ENCODE measurements around the gene ADAMTS16. TPM values are rescaled to one million over a fixed set of nuclear protein-coding genes. Genes with fewer than 3 reads are reported as not detected.

The ADAMTS16 gene
- total RNA-seq, 1 experiment from 2014 or later = 12.3 TPM

DNA sequence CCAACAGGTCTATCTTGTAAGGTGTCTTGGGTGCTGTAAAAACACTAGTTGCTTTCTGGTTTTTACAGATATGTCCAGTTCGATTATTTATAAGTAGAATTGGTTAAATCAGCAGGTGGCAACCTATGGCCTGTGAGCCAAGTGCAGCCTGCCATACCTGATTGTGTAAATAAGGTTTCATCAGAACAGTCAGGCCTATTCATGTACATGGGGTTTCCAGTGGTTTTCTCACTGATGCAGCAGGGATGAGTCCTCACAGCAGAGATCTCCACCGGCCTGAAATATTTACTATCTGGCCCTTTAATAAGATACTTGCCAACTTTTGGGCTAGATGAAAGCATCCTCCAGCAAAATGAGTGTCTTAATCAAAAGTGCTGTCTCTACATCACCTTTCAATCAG, 149.4 kb downstream of the ADAMTS16 start:
- H3K36me3 ChIP-seq (replicated peaks; ENCODE audit: control insufficient read depth, insufficient read depth, low read length) = no peaks in the 10 kb centered on the region
- no peak for DNase-seq
- H3K27me3 ChIP-seq (ENCODE audit: control insufficient read depth, insufficient read depth, low read length) = no peaks in the 10 kb centered on the region
- H3K4me3 ChIP-seq (ENCODE audit: insufficient read depth, low read depth, low read length) = no peak overlapping the region

DNA sequence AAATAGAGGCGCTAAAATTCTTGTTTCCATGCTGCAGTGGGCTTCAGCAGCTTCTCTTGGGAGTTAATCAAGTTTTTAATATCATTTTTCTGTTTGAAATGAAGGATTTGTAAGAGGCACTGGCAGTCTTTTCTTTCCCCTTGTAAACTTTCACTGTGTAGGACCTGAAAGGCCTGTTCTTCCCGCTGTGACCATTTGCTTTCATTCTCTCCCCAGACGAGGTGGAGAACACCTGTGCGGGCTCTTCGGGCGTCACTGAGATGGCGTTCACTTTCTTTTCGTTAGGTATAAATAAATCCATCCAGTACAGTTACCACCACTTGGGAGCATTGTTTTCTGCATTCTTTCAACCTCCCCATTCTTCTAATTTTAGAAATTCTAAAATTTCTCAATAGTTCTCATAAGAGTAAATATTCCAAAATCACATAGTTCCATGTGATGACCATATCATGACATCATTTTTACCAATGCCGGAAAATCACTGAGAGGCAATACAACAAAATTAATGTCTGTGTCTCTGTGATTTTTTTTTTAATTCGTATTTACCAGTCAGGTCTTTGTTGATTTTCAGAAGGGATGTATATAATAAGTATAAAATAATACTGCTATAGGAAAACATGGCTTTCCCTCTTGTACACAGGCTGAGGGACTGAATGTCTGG, 150.7 kb downstream of the ADAMTS16 start:
- H3K4me3 ChIP-seq (ENCODE audit: insufficient read depth, low read depth, low read length) = no peak overlapping the region
- H3K36me3 ChIP-seq (replicated peaks; ENCODE audit: control insufficient read depth, insufficient read depth, low read length) = no peaks in the 10 kb centered on the region
- DNase-seq = no peak
- H3K27me3 ChIP-seq (ENCODE audit: control insufficient read depth, insufficient read depth, low read length) = no peaks in the 10 kb centered on the region

DNA sequence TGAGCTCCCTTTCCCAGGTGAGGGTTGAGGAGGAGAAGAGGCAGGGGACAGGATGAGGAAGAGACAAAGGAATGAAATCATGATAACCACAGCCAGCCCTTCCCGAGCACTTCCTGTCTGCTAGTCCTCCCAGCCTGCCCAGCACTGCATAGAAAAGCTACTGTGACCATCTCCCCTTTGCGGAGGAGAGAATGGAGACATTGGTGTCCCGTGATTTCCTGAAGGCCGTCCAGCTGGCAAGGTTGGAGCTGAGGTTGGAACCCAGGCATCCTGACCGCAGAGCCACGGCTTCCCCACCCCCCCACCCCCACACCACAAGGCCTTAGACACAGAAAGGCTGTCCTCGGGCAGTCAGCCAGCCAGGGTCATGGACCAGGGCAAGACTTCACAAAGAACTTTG, 151.2 kb downstream of the ADAMTS16 start:
- no peak for DNase-seq
- no peaks in the 10 kb centered on the region for H3K36me3 ChIP-seq (replicated peaks; ENCODE audit: control insufficient read depth, insufficient read depth, low read length)
- no peaks in the 10 kb centered on the region for H3K27me3 ChIP-seq (ENCODE audit: control insufficient read depth, insufficient read depth, low read length)
- no peak overlapping the region for H3K4me3 ChIP-seq (ENCODE audit: insufficient read depth, low read depth, low read length)

DNA sequence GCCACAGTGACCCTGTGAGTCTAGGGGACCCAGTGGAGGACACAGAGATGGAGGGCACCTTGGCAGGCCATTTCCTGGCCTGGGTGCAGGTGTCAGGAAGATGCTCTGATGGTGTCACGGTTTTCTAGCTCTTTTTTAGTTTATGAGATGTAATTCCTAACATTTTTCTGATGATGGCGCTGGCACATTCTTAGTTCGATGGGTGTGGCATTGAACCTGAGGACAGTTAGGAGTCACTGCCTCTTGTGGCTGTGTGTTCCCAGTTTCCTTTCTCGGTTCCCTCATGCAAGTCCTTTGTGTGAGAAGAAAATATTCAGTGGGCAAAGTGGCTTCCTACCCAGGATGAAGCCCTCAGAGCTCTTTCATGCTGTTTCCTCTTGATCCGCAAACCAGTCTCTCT, 152.9 kb downstream of the ADAMTS16 start:
- no peaks in the 10 kb centered on the region for H3K27me3 ChIP-seq (ENCODE audit: control insufficient read depth, insufficient read depth, low read length)
- H3K36me3 ChIP-seq (replicated peaks; ENCODE audit: control insufficient read depth, insufficient read depth, low read length) = no peaks in the 10 kb centered on the region
- DNase-seq = peak; percentile 75
- H3K4me3 ChIP-seq (ENCODE audit: insufficient read depth, low read depth, low read length) = no peak overlapping the region

DNA sequence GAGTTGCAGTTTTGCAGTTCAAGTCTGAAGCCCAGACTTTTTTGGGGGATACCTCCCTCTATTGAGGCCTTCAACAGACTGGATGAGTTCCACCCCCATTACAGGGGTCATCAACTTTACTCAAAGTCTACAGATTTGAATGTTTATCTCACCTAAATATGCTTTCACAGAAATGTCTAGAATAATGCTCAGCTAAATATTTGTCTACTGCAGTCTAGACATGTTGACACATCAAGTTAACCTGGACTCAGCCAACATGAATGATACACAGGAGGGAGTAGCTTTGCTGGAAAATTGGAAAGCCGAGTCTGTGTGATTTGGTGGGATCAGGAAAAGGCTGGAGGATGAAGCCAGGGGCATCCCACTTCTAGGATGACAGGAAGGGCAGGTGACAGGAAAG, 154.3 kb downstream of the ADAMTS16 start:
- no peaks in the 10 kb centered on the region for H3K36me3 ChIP-seq (replicated peaks; ENCODE audit: control insufficient read depth, insufficient read depth, low read length)
- no peaks in the 10 kb centered on the region for H3K27me3 ChIP-seq (ENCODE audit: control insufficient read depth, insufficient read depth, low read length)
- DNase-seq = no peak
- no peak overlapping the region for H3K4me3 ChIP-seq (ENCODE audit: insufficient read depth, low read depth, low read length)

DNA sequence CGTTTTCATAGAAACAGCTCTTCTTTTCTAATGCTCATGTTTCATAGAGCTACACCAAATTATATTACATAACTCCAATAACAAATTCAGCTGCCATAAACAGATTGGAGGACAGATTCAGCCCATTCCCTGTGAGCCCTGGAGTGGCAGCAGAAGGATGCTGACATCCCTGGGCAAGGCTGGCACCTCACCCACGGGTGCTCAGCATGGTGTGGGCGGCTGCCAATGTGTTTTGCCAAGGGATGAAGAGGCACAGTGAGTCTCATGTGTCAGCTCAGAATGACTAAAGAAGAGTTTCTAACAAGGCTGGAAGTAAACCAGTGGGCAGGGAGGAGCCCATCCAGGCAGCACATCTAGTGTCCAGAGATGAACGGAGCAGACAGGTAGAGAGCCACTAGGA, 155.2 kb downstream of the ADAMTS16 start:
- Histone ChIP-seq H3K4me3 (ENCODE audit: insufficient read depth, low read depth, low read length) (no peak overlapping the region), H3K27me3 (ENCODE audit: control insufficient read depth, insufficient read depth, low read length) (no peaks in the 10 kb centered on the region), H3K36me3 (replicated peaks; ENCODE audit: control insufficient read depth, insufficient read depth, low read length) (no peaks in the 10 kb centered on the region)
- DNase-seq = no peak

DNA sequence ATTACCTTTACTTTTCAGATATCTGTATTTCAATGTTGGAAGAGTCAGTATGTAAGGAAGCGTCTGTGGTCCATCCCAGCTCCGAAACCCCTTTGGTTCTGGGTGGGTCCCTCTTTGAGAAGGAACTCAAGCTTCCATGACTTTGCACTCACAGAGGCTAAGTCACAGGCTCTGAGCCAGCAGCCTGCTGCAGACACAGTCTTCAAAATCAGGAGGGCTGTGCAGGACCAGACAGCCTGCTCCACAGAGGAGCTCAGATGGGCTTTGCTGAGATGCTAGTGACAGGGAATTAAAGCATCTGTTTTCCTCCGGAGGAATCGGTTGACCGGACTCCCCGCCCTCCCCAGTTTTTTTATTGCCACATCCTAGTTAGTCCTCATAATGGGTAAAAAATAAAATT, 155.9 kb downstream of the ADAMTS16 start:
- Histone ChIP-seq H3K36me3 (replicated peaks; ENCODE audit: control insufficient read depth, insufficient read depth, low read length) (no peaks in the 10 kb centered on the region), H3K4me3 (ENCODE audit: insufficient read depth, low read depth, low read length) (no peak overlapping the region)
- DNase-seq = no peak

DNA sequence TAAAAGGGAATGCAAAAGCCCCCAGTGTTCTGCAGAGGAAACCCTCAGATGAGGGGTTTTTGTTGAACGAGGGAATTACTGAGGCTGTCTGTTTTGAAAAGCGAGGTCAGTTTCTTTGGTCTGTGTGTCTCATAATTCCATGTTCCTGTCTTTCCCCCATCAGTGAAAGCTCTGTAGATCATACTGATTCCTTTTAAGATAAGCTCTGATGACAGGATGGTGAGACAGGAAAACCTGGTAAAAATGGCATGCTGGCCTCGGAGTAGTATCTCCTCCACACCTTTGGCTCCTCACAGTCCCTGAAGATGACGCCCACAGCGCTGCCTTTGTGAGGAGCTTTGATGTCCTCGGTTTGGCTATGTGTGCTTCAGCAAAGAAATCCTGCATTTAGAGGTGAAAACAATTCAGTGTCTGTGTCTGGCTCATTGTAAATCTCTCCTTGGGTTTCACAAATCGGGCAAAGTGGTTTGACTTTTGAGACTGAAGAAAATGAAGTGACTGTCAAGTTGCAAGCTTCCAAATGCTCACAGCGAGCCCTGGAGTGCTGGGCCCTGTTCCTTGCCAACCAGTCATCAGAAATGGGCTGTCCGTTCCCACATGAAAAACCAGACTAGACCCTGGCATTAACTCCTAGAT, 157.4 kb downstream of the ADAMTS16 start:
- DNase-seq = no peak
- Histone ChIP-seq H3K36me3 (replicated peaks; ENCODE audit: control insufficient read depth, insufficient read depth, low read length) (no peaks in the 10 kb centered on the region), H3K27me3 (ENCODE audit: control insufficient read depth, insufficient read depth, low read length) (no peaks in the 10 kb centered on the region), H3K4me3 (ENCODE audit: insufficient read depth, low read depth, low read length) (no peak overlapping the region)

More for the DNA sequence above, 155.9 kb downstream of the ADAMTS16 start:
- H3K27me3 ChIP-seq (ENCODE audit: control insufficient read depth, insufficient read depth, low read length) = no peaks in the 10 kb centered on the region

DNA sequence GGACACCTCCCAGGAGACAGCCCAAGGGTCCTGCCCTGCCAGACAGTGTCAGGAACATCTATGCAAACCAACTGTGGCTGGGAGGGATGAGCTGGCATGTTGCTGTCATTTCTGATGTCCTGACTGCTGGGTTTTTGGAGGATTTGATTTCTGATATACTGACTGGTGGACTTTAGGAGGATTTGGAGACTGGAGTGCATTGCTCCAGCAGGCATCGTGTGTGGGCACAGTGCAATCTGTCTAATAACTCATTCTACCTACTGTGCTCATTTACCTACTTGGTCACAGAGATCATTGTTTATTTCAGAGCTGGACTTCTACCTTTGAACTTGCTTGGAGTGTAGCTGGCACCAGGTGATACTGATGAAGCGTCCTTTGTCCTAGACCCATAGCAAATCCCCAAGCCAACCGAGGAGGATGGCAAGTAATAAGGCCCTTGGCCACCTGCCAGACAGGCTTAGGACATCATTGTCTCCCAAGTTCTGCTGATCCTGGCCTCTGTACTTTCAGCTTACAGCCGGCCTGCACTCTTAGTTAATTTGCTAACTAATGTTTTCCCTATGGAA, 158.0 kb downstream of the ADAMTS16 start:
- no peaks in the 10 kb centered on the region for H3K36me3 ChIP-seq (replicated peaks; ENCODE audit: control insufficient read depth, insufficient read depth, low read length)
- H3K4me3 ChIP-seq (ENCODE audit: insufficient read depth, low read depth, low read length) = no peak overlapping the region
- DNase-seq = no peak
- H3K27me3 ChIP-seq (ENCODE audit: control insufficient read depth, insufficient read depth, low read length) = no peaks in the 10 kb centered on the region

DNA sequence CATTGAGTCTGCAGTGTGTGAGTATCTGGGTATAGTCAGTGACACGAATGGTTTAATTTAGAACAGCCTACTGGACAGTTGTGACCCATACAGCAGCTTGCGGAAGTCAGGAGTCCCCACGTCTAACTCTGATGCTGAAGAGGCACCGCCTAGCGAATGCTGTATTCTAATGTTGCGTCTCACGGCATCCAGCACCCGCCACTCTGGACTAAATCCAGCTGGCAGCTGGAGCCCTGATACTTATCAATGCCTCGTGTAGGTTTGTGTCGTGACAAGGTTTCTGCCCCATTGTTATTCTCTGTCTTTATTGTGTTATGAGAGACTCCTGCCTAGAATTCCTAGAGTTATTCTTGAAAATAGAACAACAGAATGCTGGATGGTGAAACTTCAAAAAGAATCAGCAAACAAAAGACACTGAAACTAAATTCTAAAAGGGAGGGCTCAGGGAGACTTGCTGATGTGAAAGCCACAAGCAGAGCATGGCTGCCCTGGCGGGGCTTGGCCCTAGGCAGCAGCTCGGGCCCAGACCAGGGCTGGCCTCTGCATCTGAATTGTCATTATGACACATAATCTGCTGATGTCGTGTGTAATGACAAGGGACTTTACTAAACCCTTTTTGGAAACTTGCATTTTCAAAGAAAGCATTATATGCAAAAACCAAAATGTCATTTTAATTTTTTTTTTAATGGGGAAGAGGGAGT, 158.9 kb downstream of the ADAMTS16 start:
- Histone ChIP-seq H3K36me3 (replicated peaks; ENCODE audit: control insufficient read depth, insufficient read depth, low read length) (no peaks in the 10 kb centered on the region), H3K27me3 (ENCODE audit: control insufficient read depth, insufficient read depth, low read length) (no peaks in the 10 kb centered on the region), H3K4me3 (ENCODE audit: insufficient read depth, low read depth, low read length) (no peak overlapping the region)
- DNase-seq = no peak

DNA sequence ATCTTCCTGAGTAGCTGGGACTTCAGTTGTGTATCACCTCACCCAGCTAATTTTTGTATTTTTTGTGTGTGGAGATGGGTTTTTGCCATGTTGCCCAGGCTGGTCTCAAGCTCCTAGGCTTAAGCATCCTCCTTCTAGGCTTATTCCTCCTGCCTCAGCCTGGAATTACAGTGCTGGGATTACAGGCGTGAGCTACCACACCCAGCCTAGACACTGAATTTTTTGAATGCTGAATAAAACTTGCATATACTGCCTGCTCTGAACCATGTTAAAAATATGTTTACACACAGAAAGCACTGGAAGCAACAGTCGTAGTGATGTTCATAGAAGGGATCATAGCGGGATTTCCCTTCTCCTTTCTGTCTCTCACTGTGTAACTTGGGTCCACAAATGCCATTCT, 161.0 kb downstream of the ADAMTS16 start:
- no peak for DNase-seq
- H3K4me3 ChIP-seq (ENCODE audit: insufficient read depth, low read depth, low read length) = no peak overlapping the region

DNA sequence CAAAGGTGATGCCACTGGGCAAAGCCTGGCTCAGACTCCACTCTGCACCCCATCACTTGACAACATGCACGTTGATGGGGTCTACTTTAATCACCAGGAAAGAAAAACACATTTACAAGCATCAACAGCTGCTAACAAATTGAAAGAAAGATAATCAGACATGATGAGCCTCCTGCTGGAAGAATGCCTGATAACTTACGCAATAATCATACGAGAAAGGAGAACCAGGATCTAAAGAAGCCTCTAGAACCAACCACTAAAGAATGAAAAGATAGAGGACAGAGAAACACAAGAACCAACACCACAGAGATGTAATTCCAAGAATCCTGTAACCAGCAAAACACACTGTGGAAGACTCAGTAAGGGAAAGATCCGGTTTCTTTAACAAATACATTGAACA, 162.1 kb downstream of the ADAMTS16 start:
- Histone ChIP-seq H3K36me3 (replicated peaks; ENCODE audit: control insufficient read depth, insufficient read depth, low read length) (no peaks in the 10 kb centered on the region), H3K27me3 (ENCODE audit: control insufficient read depth, insufficient read depth, low read length) (no peaks in the 10 kb centered on the region), H3K4me3 (ENCODE audit: insufficient read depth, low read depth, low read length) (no peak overlapping the region)
- DNase-seq = no peak

More for the DNA sequence above, 161.0 kb downstream of the ADAMTS16 start:
- Histone ChIP-seq H3K36me3 (replicated peaks; ENCODE audit: control insufficient read depth, insufficient read depth, low read length) (no peaks in the 10 kb centered on the region), H3K27me3 (ENCODE audit: control insufficient read depth, insufficient read depth, low read length) (no peaks in the 10 kb centered on the region)

DNA sequence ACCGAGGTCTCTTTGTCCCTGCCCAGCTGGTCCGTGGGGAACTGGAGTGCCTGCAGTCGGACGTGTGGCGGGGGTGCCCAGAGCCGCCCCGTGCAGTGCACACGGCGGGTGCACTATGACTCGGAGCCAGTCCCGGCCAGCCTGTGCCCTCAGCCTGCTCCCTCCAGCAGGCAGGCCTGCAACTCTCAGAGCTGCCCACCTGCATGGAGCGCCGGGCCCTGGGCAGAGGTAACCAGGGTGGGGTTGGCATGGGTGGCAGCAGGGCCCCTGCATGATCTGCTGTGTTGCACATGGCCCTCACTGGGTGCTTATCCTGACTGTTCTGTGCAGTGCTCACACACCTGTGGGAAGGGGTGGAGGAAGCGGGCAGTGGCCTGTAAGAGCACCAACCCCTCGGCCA, 163.1 kb downstream of the ADAMTS16 start:
- H3K4me3 ChIP-seq (ENCODE audit: insufficient read depth, low read depth, low read length) = no peak overlapping the region
- H3K36me3 ChIP-seq (replicated peaks; ENCODE audit: control insufficient read depth, insufficient read depth, low read length) = no peaks in the 10 kb centered on the region; the same call in 1 of the 2 replicates
- DNase-seq = no peak
- H3K27me3 ChIP-seq (ENCODE audit: control insufficient read depth, insufficient read depth, low read length) = no peaks in the 10 kb centered on the region

DNA sequence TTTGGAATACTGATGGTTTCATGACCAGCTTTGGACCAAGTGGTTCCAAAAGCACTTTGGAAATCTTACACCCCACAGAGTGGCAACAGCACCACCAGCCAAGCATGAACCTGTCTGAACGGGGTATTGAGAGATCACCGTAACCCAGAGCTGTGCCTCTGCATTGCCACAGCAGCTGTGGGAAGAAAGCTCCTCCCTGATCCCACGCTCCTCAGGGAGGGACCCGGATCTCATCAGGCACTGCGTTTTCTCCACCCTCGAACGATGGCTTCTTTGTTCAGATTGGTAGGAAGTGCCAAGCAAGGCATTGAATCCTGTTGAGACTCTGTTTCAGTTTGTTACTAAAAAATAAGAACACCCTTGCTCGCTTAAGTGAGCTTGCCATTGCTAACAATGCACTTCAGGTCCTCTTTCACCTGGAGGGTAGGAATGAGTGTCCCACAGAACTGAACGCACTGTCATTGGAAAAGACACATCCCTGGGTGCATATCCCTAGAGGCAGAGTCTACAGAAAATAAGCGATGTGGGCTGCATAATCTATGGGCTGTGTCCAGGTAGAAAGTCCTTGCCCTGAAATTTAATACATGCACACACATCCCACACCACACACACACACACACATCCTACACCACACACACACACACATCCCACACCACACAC, 164.4 kb downstream of the ADAMTS16 start:
- Histone ChIP-seq H3K36me3 (replicated peaks; ENCODE audit: control insufficient read depth, insufficient read depth, low read length) (no peaks in the 10 kb centered on the region; the same call in none of the 2 replicates), H3K27me3 (ENCODE audit: control insufficient read depth, insufficient read depth, low read length) (no peaks in the 10 kb centered on the region), H3K4me3 (ENCODE audit: insufficient read depth, low read depth, low read length) (no peak overlapping the region)
- no peak for DNase-seq
